RWPE1 (cell line): ENCODE measurements around the gene ZFYVE27.

ENCODE experiments used
- CTCF ChIA-PET: fragments of 350-600 bp; sonication (Branson Sonifier 250); formaldehyde crosslinking; extraction: SDS; loops from one replicate; lab custom pipeline; 2021; lab: Yijun Ruan, JAX
- POLR2A ChIA-PET: fragments of 400-600 bp; formaldehyde crosslinking; extraction: SDS; loops from one replicate; lab custom pipeline; 2020; ENCODE audit warnings: antibody characterized with exemption; ENCODE audit not compliant: low non-redundant PET; lab: Yijun Ruan, JAX
- DNase-seq: peaks from one replicate; pipeline ENCODE4 v3.0.0; 2012; ENCODE audit warnings: low spot score
- H3K27ac ChIP-seq: fragments of 450-650 bp; 2 replicates; pipeline ENCODE4 v1.5.1; 2017
- TF ChIP-seq, protein P1 (sequence below): fragments of 450-650 bp; conservative IDR thresholded peaks from 2 replicates; pipeline ENCODE4 v1.5.1; 2017; ENCODE audit warnings: low read depth, mild to moderate bottlenecking

ZFYVE27 gene

DNA sequence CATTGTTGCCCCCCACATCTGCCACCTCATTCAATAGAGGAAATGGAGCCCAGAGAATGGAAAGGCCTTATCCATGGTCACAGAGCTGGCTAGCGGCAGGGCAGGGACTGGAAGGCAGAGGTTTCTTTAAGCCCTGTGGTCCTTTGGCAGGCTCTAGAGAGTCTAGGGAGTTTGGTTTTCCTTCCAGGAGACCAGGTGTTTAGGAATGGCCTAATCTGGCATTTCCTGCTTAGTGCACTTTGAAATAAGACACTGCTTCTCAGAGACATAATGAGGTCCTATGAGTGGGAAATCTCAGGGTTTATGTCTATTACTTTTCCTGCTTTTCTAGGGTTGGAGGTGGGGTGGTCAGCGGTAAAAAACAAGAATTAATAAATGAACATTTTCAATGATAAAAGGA, 17.3 kb upstream of the ZFYVE27 start:
- TF ChIP-seq, protein P1, sequence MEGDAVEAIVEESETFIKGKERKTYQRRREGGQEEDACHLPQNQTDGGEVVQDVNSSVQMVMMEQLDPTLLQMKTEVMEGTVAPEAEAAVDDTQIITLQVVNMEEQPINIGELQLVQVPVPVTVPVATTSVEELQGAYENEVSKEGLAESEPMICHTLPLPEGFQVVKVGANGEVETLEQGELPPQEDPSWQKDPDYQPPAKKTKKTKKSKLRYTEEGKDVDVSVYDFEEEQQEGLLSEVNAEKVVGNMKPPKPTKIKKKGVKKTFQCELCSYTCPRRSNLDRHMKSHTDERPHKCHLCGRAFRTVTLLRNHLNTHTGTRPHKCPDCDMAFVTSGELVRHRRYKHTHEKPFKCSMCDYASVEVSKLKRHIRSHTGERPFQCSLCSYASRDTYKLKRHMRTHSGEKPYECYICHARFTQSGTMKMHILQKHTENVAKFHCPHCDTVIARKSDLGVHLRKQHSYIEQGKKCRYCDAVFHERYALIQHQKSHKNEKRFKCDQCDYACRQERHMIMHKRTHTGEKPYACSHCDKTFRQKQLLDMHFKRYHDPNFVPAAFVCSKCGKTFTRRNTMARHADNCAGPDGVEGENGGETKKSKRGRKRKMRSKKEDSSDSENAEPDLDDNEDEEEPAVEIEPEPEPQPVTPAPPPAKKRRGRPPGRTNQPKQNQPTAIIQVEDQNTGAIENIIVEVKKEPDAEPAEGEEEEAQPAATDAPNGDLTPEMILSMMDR: no peak
- POLR2A ChIA-PET: interaction anchor here (0.7 kb wide), 1 partner anchor 36 kb away, joined by 3 read pairs; no protein-coding TSS in a partner anchor

GRCh38 chr10:97721871-97722780, 14.8 kb upstream of the ZFYVE27 start:
- POLR2A ChIA-PET: no interaction called here
- H3K27ac ChIP-seq: peak overlapping the region; percentile 86
- DNase-seq: no peak
- TF ChIP-seq, protein P1: no peak
- CTCF ChIA-PET: interaction anchor here (0.6 to 1.3 kb wide), 4 partner anchors 8 to 21 kb away, joined by 3 to 4 read pairs (median 3); partner anchors contain the start of gene MARVELD1

More for the DNA sequence above, 17.3 kb upstream of the ZFYVE27 start:
- no peak for DNase-seq
- CTCF ChIA-PET: interaction anchor here (1.1 to 3.5 kb wide), 2 partner anchors 10 to 18 kb away, joined by 4 to 21 read pairs; no protein-coding TSS in a partner anchor
- peak overlapping the region; percentile 92 for H3K27ac ChIP-seq

DNA sequence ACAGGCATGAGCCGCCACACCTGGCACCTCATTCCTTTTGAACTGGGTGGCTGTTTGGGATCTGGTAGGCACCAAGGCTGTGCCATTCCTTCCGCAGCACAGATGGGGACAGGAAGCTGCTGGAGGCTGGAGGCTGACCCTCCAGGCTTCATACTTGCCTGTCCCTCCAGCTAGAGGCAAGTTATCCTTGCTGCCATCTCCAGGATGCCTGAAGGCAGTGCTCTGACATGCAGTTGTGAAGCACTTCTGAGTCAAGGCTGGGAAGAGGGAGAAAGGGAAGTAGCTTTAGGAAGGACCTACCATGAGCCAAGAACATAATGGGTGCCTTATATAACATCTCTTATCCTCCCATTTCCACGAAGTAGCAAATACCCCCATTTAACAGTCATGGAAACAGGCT, 13.9 kb upstream of the ZFYVE27 start:
- H3K27ac ChIP-seq: peak overlapping the region; percentile 86
- TF ChIP-seq, protein P1: no peak
- ChIA-PET POLR2A (no interaction called here), CTCF (interaction anchor here (1.3 to 2.0 kb wide), 2 partner anchors 9 to 13 kb away, joined by 3 to 13 read pairs; partner anchors contain the start of gene MARVELD1)
- no peak for DNase-seq

DNA sequence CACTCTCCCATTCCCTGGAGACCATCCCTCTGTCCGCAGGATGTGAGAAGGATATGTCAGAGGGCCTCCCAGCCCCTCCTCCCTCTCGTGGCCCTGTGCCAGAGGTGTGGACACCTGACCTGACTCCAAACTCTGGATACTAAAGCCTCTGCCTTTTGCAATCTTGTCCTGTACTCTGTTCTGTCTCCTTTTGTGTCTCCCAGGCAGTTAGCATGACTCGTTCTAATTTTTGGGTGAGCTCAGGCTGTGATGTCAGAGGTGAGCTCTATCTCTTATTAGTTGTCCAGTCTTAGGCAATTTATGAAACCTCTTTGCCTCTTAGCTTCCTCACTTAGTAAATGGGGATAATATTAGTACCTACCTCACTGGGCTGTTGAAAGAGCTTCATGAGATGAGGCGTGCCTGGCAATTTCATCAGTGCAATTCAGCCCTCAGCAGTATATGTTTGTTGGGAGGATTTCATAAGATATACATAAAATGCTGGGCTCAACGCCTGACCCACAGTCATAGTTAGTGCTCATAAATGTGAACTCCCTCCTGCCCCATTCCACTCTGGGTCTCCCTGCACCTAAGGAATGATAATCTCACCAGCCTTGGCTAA, 12.5 kb upstream of the ZFYVE27 start:
- CTCF ChIA-PET: interaction anchor here (0.8 to 2.0 kb wide), 4 partner anchors 15 to 28 kb away, joined by 3 to 13 read pairs (median 4); no protein-coding TSS in a partner anchor
- DNase-seq: no peak
- POLR2A ChIA-PET: interaction anchor here (0.5 to 1.1 kb wide), 3 partner anchors 11 to 41 kb away, joined by 3 to 5 read pairs (median 5); no protein-coding TSS in a partner anchor
- TF ChIP-seq, protein P1: no peak
- peak overlapping the region; percentile 86 for H3K27ac ChIP-seq

DNA sequence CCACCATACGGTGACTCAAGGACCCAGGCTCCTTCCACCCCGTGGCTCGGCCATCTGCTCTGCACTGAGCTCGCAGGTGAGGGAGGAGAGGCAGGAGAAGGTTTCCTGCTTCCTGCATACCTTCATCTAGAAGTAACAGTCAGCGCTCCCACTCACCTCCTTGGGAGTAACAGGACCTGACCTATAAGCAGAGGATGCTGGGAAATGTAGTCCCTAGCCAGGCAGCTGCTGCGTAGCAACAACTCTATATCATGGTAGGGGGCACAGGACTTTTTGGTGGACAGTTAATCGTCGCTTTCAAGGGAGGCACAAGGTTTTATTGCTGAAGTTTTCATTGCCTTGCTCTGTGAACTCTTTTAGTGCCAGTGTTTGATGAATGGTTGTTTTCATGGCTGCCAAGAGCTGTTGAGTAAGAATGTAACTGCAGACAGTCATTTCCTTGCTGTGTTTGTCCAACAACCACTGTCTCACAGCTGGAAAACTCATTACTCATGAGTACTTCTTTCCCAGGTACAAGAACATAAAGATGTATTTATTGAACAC, 10.2 kb upstream of the ZFYVE27 start:
- POLR2A ChIA-PET: interaction anchor here (1.4 kb wide), 1 partner anchor 13 kb away, joined by 6 read pairs; the partner anchor contains the start of gene MARVELD1

More for the DNA sequence above, 10.2 kb upstream of the ZFYVE27 start:
- TF ChIP-seq, protein P1: no peak
- DNase-seq: peak; percentile 64
- peak overlapping the region; percentile 87 for H3K27ac ChIP-seq
- CTCF ChIA-PET: interaction anchor here (0.7 to 3.1 kb wide), 3 partner anchors 17 to 493 kb away, joined by 3 to 18 read pairs (median 4); no protein-coding TSS in a partner anchor
